ENCODE data around the gene CNOT4.
"Not testable (repeated sequence)": the region's sequence is repeated elsewhere in the genome, so short reads cannot be mapped to it uniquely, and the experiment has no call there.

The CNOT4 gene

DNA sequence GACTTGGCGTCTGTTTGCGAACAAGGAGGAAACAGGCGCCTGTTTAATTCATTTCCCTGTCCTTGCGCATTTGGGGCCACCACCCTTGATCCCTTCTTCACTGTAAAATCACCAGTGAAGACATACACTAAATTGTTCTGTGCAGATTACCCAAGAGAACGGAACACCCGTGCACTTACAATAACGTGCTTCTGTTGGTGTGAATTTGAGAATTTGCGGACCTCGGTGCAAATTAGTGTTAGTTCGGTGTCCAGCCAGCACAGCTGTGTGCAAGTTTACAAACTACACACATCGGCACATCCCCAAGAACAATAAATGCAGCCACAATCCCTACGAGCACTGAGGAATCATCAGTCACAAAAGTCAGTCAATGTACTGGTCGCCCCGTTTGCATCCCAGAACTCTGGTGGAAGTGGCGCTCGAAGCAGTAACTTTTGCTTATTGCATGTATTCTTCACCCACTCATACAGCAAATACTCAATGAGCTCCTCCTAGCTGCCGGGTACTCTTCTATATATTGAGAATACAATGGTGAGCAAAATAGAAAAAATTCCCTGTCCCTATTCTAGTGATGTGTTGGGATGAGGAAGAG, 786 bp upstream of the CNOT4 start:
- DNase-seq: no peak

DNA sequence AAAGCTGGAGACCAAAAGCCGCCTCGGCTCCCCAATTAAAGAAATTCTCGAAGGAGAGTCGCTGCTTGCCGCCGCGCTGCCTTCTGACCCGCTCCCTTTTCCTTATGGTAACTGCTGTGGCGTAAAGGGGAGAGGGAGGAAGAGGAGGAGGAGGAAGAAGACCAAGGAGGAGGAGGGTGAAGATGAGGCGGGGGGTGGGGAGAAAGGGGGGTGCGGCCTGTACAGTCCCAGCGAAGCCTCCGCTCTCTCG, 388 bp downstream of the CNOT4 start:
- no peak for DNase-seq

DNA sequence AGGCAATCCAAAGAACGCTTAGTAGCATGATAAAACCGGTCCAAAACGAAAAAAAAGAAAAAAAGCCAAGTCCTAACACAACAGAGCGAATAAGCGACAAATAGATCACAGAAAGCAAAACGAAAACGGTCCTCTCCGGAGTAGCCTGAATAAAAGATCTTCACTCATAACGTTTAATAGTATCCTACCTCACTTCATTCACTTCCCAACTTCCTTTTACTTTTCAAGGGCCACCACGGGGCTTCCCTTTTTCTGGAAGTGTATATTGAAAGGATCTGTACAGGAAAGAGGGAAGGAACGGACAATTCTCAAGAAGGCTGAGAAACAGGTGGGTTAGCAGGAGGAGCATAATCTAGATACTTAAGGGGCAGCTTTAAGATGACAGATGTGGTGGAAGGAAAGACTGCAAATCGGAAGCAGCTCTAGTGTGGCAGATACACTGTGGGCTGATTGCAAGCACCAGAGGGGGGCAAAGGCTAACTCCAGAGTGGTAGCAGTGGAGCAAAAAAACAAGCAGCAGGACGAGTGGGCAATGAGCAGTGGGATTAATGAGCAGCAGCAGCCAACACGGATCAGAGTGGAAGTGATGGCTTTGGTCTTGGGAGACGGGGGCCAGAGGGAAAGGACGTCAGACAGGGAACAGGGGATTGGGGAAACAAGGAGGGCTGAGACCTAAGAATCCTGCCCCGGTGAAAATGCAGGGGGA, 866 bp downstream of the CNOT4 start:
- no peak for DNase-seq

DNA sequence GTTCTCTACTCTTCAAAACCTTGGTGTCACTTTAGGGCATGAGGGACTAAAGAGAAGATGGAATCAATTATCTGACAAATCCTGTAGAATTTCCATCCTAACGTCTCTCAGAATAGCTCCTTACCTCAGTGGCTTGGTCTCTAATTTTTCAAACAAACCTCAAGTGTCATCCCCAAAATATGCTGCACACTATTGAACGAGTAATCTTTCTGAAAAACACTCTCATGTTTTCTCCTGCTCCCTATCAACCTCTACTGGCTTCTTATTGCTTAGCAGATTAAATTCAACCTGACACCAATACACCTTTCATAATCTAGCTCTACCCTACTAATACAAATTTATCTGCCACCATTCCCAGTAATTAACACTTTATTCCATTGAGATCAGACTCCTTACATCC, 8.5 kb downstream of the CNOT4 start:
- DNase-seq: no peak

DNA sequence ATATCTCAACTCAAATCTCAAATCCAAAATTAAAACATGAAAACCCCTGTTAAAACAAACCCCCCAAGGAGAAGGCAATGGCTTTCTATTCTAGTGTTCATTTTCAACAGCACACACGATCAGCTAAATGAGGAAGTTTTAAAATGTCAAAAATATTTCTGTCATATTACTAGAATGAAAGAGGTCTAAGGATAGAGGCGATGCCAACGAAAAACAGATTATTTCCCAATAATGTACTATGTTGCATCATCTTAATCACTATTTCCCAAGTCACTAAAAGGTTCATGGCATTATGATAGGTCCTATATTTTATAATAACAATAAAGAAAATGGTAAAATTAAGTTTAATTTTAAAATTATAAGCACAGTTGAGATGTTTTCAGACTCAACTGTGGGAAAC, 10.1 kb downstream of the CNOT4 start:
- no peak for DNase-seq

DNA sequence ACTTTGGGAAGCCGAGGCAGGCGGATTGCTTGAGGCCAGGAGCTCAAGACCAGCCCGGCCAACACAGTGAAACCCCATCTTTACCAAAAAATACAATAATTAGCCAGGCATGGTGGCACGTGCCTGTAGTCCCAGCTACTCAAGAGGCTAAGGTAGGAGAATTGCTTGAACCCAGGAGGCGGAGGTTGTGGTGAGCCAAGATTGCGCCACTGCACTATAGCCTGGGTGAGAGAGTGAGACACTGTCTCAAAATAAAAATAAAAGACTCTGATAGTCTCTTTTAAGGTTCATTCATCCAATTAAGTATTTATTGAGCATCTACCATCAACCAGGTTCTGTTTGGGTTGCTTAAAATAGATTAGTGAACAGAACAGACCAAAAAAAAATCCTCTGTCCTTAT, 12.7 kb downstream of the CNOT4 start:
- not testable (repeated sequence) for DNase-seq

DNA sequence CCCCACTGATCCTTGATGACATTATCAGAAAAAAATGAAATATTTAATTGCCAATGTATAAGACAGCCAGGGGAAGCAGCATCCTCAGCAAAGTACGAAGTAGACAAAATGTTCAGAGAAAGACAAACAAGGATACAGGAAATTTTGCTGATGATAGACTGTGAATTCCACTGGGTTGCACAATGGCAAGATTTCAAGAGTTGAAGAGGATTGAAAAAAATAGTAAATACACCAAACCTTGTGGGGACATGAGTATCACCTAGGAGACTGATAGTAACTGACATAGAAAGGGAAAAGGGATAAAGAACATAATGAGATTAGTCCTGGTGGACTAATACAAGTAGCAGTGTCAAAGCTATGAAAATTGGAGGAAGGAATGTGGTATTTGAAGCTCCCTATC, 16.5 kb downstream of the CNOT4 start:
- DNase-seq: no peak

DNA sequence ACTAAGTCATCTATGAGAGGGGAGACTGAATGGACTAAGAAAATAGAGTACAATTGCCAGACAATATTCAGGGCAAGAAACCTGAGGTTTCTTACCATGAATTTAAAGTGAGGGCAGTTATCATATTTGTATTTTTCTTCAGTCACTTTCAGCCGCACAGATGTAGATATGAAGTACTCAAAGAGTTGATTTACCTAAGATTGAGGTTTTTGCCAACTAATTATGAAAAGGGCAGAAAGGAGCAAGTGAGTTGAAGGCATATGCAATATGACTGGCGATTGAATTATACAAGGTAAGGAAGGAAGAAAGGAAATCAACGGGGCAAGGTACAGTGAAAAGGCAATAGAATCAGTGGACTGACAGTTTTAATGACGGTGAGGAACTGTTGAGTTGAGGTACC, 17.8 kb downstream of the CNOT4 start:
- no peak for DNase-seq

DNA sequence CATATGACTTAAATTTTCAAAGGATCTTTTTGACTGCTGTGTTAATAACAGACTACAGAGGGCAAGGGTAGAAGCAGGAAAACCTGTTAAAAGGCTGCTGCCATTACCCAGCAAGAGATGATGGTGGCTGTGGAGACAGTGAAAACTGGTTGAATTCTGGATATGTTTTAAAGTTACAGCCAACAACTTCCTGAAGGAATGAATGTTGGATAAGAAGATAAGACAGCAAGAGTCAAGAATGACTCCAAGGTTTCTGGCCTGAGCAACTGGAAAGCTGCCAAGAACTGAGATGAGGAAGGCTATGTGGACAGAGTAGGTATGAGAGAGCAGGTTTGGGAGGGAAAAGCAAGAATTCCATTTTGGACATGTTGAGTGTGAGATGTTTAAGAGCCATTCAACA, 19.1 kb downstream of the CNOT4 start:
- DNase-seq: no peak

DNA sequence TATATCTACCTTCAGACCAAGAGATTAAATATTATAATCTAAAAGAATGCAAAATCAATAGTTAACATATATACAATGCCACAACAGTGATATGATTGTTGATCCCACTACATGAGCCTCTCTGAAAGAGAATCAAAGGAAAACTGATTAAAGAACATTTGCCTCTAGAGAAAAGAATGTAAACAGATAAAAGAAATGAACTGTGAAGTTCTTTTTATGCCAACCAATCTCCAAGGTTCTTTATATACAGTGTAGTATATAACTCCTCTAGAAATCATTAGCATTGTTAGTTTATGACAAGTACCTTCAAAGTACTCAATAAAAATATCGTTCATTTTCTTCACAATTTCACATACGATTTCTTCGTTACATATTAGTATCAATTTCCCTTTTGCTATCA, 20.1 kb downstream of the CNOT4 start:
- no peak for DNase-seq

DNA sequence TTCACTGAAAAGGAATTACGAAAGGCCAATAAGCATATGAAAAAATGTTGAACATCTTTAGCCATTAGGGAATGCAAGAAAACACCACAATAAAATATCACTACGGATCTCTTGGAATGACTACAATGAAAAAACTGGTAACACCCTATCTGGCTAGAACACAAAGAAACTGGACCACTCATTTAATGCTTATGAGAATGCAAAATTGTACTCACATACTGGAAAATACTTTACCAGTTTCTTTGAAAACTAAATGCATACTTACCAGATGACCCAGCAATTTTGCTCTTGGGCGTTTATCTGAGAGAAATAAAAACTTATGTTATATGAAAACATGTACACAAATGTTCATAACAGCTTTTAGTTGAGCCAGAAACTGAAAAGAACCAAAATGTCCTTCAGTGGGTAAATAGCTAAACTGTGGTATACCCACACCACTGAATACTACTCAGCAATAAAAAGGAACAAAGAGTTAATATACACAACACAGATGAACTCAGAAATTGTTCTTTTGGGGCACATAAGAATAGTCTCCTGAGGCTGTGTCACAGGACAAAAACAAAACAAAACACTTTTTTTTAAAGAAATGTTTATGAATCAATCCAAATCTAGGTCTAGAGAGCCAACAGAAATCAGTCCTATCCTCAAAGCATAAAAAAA, 23.5 kb downstream of the CNOT4 start:
- DNase-seq: no peak

DNA sequence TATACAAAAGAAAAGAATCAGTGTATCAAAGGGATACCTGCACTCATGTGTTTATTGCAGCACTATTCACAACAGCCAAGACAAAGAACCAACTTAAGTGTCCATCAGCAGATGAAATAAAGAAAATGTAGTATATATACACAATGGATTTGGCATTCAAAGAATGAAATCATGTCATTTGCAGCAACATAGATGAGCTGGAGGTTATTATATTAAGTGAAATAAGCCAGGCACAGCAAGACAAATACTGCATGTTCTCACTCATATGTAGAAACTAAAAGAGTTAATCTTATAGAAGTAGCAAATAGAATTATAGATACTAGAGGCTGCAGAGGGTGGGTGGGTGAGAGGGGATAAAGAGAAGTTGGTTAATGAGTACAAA, 28.3 kb downstream of the CNOT4 start:
- no peak for DNase-seq

DNA sequence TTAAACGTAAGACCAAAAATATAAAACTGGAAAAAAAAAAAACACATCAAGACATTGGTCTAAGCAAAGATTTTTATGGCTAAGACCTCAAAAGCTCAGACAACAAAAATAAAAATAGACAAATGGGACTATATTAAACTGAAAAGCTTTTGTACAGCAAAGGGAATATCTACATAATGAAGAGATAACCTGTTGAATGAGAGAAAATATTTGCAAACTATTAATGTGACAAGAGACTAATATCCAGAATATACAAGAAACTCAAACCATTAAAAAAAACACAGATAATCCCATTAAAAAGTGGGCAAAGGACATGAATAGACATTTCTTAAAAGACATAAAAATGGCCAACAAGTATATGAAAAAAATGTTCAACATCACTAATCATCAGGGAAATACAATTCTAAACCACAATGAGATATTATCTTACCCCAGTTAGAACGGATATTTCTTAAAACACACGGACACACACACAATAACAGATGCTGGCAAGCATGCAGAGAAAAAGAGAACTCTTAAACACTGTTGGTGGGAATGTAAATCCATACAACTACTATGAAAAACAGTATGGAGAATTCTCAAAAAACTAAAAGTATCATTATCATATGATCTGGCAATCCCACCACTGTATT, 28.8 kb downstream of the CNOT4 start:
- DNase-seq: no peak

DNA sequence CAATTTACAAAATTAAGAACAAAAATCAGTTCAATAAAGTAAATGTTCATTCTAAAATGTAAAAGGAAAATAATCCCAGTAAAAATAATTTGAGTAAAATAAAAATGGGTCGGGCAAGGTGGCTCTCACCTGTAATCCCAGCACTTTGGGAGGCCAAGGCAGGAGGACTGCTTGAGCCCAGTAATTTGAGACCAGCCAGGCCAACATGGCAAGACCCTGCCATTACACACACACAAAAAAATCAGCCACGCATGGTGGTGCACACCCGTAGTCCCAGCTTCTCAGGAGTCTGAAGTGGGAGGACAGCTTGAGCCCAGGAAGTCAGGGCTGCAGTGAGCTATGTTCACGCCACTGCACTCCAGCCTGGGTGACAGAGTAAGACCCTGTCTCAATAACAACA, 34.4 kb downstream of the CNOT4 start:
- no peak for DNase-seq

DNA sequence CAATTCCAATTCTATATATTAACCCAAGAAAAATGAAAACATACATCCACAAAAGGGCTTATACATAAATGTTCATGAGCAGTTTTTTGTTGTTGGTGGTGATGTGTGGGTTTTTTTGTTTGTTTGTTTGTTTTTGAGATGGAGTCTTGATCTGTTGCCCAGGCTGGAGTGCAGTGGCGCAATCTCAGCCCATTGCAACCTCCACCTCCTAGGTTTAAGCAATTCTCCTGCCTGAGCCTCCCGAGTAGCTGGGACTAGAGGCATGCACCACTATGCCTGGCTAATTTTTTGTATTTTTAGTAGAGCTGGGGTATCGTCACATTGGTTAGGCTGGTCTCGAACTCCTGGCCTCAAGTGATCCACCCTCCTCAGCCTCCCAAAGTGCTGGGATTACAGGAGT, 40.2 kb downstream of the CNOT4 start:
- not testable (repeated sequence) for DNase-seq

DNA sequence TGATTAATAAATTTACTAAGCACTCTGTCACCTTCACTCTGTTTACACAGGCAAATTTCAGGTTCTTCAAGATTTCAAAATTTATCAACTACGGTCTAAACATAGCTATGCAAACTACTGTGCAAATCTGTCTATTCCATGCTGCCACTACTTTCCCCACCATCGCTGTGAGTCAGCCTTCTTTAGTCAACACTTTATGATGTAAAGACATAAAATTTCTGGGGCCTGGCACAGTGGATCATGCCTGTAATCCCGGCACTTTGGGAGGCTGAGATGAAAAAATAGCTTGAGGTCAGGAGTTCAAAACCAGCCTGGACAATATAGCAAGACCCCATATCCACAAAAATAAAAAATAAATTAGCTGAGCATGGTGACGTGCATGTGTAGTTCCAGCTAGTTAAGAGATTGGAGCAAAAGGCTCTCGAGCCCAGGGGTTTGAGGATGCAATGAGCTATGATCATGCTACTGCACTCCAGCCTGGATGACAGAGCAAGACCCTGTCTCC, 42.6 kb downstream of the CNOT4 start:
- DNase-seq: no peak

DNA sequence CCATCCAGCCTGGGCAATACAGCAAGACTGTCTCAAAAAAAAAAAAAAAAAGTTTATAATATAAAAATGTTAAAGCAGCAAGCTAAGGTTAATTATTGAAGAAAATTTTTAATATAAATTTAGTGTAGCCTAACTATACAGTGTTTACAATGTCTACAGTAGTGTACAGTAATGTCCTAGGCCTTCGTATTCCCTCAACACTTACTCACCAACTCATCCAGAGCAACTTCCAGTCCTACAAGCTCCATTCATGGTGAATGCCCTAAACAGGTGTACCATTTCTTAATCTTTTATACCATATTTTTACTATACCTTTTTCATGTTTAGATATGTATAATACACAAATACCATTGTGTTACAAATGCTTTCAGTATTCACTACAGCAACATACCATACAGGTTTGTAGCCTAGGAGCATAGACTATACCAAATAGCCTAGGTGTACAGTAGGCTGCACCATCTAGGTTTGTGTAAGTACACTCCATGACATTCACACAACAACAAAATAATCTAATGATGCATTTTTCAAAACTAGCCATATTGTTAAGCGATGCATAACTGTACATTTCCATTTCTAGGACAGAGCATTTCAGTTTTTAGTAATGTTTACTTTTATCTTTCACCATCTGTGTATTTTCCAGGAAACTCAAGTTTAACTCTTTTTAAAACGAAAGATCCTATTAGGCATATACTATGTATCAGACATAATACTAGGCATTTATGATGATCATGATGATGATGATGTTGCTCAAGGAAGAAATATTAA, 43.3 kb downstream of the CNOT4 start:
- DNase-seq: no peak

DNA sequence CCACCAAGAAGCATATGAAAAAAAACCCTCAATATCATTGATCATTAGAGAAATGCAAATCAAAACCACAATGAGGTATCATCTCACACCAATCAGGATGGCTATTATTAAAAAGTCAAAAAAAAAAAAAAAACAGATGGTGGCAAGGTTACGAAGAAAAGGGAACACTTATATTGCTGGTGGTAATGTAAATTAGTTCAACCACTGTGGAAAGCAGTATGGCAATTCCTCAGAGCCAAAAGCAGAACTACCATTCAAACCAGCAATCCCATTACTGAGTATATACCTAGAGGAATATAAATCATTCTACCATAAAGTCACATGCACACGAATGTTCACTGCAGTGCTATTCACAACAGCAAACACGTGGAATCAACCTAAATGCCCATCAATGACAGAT, 46.0 kb downstream of the CNOT4 start:
- no peak for DNase-seq

DNA sequence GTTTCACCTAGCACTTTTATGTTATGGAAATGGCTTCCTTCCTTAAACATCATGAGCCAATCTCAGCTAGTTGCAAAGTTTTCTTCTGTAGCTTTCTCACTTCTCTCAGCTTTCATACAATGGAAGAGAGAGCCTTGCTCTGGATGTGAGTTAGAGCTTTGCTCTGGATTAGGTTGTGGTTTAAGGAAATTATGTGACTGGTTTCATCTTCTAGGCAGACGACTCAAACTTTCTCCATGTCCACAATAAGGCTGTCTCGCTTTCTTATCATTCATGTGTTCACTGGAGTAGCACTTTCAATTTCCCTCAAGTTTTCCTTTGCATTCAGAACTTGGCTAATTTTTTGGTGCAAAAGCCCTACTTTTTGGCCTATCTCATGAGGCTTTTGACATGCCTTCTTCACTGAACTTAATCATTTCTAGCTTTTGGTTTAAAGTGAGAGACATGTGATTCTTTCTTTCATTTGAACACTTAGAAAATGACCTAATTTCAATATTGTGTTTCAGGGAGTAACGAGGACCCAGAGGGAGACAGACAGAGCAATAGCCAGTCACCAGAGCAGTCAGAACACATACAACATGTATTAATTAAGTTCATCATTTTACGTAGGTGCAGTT, 49.8 kb downstream of the CNOT4 start:
- no peak for DNase-seq

DNA sequence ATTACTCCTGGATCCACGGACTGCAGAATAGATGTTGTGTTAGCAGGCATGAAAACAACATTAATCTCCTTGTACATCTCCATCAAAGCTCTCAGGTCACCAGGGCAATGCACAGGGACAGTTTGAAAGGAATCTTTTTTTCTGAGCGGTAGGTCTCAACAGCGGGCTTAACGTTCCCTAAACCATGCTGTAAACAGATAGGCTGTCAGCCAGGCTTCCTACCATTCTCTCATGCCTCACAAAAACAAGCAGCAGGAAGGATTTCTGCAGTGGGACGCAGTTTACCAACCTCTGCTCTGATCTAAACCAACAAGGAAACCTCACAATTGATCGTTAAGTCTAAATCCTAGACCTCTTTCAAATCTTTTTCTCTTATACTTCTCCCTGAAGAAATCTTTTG, 50.8 kb downstream of the CNOT4 start:
- no peak for DNase-seq

DNA sequence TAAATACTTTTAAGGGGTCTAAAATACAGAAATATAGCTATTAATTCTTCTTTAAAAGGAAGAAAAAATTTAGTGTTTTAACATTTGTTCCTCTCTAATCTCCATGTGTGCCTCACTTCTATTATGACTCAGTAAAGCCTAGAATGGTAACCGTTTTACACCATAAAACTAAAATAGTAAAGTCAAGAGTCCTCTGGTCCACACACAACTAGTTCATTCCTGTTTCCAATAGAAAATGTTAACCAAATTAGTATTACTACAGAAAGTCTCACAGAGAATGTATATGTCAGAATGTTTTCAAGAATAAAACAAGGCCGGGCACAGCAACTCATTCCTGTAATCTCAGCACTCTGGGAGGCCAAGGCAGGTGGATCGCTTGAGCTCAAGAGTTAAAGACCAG, 55.8 kb downstream of the CNOT4 start:
- DNase-seq: no peak

DNA sequence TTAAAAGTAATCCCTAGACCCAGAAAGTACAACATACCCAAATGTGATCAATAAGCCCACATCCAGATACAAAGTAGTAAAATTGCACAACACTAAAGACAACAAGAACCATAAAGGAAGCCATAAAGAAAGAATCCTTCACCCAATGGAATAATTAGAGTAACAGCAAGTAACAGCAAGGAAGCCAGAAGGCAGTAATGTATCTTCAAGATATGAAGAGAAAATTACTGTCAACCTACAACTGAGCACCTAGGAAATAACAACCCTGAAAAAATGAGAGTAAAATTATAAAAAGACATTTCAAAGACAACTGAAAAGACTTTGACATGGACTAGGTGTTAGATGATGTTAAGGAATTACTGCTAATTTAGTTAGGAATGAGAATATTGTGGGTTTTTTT, 60.5 kb downstream of the CNOT4 start:
- DNase-seq: no peak

DNA sequence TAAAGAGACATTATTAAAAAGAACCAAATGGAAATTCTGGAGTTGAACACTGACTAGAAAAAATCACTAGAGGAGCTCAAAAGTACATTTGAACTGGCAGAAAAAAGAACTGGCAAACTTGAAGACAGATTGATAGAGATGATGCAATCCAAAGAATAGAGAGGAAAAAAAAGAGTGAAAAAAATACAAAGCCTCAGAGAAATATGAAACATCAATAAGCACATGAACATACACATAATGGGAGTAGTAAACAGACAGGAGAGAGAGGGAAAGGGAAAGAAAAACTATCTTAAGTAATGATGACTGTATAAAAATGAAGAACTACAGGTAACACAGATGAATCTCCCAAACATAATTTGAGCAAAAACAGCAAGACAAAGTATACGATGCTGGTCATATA, 61.1 kb downstream of the CNOT4 start:
- DNase-seq: no peak
